GM18868 (cell line): ENCODE results near the gene CLPTM1L.
A peak's percentile ranks its signal among the peaks of the same experiment; 100 is the strongest.
"Not testable (repeated sequence)": the region's sequence is repeated elsewhere in the genome, so short reads cannot be mapped to it uniquely, and the experiment has no call there.

Experiments used
- ATAC-seq: cut with Tn5 transposase; IDR thresholded peaks from one replicate; pipeline ENCODE4 v1.9.1; 2021; ENCODE audit warnings: mild to moderate bottlenecking, moderate library complexity; ENCODE audit not compliant: unreplicated experiment

The CLPTM1L gene

DNA sequence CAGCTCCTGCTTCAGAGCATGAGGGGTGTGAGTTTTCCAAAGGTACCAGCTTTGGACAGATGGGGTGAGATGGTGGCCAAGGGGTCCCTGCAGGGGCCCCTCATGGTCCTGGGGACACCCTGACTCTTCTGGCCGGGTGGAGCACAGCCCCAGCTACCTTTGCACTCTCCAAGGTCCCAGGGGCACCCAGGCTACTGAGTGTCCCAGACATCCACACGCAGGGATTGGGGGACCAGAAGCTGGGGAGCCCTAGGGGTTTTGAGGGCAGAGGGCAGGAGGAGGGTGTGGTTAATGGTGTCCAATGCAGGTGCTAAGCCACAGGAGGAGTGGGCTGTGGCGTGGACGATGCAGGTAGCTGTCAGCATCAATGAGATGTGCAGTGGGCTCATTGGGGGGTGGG is 16.0 kb upstream of the CLPTM1L start:
- no peak for ATAC-seq

DNA sequence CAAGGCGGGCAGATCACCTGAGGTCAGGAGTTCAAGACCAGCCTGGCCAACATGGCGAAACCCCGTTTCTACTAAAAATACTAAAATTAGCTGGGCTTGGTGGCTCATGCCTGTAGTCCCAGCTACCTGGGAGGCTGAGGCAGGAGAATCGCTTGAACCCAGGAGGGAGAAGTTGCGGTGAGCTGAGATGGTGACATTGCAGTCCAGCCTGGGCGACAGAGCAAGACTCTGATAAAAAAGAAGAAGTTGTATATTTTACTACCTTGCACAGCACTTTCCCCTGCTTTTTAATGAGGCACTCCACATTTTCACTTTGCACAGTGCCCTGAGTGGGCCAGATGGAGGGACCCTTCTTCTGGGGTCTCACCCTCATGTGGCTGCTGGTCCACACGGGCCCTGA is 15.5 kb upstream of the CLPTM1L start:
- ATAC-seq = not testable (repeated sequence)

DNA sequence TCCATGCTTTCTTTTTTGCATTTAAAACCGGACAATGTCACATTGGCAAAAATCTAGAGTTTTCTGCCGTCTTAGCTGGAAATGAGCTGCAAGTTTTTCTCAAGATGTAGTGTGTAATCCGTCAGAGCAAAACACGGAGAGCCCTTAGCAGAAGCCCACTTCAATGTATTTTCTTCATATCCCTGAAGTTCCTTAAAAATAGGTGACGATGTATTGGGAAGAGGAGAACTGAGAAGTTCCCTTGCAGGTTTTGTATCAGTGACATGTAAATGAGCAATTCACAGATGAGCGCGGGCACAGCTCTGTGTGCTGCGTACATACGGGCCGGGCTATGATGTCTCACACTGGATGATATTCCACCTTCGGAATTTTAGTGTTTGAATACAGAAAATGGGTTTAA is 14.8 kb upstream of the CLPTM1L start:
- ATAC-seq = no peak

DNA sequence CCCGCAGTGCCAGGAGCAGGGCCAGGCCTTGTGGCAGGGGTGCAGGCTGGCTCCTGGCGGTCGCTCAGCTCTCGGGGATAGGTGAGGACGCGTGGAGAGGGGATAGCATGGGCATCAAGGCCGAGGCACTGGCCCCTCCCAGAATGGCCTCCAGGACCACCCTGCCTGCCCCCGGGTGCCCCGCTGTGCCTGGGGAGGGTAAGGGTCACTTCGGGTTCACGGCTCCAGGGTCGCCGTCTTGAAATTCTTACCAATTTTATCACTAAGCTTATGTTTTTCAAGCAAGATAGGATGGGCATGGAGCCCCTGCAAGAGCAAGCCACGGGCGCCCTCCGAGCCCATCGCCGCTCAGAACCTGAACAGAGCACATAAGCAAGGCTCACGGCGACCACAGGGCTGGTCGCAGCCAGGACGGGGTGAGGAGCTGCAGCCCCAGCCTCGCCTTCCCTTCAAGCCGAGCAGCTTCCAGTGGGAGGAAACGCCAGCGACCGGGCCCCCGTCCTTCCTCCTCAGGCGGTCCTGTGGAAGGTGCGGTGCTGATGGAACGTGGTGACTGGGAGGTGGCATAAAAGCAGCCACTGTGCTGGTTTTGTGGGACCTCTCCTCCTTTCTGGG is 14.2 kb upstream of the CLPTM1L start:
- no peak for ATAC-seq

DNA sequence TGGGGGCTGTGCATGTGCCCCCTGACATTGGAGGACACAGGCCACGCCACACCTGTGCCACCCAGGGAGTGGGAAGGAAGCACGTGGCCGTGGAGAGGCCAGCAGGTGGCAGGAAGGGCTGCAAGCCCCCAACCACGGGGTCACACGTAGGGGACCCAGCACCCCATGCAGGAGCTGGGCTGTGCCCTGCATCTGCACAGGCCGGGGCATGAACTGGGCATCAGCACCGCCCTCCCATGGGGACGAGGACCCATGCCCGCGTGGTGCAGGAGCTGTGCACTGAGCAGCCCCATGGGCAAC is 13.8 kb upstream of the CLPTM1L start:
- no peak for ATAC-seq

DNA sequence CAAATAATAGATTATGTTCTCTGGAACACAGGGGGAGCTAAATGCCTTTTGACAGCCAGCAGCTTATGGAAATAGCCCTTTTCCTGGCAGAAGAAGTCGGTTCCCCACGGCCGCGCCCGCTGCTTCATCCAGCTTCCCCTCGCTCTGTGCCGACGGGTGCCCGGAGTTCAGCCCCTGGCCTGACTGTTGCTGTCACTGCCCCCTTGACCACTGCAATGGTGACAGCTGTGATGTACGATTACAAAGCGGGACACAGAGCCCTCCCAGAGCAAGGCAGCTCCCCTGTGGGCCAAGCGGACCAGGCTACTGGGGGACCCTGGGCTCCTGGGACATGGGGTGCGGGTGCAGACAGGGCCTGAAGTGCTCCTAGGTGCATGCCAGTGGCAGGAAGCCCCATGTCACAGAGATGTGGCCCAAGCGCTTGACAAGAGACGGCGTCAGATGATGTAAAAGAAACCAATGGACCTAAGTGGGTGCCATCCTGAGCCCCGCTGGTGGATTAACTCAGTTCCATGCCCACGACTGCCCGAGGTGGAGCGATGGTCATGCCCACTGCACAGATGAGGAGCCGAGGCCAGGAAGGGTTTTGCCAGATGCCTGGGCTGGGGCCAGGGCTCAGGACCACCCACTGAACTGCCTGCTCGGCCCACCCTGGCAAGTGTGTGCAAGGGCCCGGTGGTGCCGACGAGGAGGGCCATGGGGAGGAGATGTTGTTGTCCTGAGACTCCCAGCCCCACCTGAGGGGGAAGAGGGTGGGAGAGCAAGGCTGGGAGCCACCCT is 13.2 kb upstream of the CLPTM1L start:
- ATAC-seq = no peak

DNA sequence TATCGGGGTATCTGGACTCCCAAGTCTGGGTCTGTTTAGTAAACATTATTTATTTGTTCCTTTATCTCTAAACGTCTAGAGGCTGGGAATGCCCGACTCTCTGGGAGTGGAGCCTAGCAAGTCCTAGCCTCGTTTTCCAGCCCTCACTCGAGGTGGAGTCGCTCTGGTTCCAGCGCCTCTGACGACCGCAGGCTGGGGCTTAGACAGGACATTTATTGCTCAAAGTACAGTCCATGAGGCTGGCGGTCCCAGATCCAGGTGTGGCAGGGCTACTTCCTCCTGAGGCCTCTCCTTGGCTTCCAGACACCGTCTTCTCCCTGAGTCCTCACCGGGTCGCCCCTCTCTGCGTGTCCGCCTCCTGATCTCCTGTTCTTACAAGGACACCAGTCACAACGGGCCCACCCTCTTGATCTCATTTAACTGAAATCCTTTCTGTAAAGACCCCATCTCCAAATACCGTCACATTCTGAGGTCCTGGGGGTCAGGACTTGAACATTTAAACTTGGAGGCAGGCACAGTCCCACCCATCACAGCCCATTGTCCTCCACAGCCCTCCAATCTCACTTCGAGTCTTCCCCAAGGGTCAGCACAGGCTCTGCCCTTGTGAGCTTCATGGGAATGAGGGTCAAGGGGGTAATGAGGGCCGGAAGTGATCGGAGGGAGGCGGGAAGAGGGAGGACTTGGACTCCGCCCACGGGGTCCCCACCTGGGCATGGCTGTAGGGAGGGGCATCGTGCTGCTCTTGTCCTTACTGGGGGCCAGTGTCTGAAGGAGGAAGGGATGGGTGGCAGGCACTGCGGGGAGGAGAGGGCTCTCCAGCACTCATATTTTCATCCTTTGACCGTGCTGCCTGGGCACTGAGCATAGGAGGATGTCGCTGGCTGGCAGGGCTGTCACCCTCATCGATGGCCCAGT is 12.2 kb upstream of the CLPTM1L start:
- ATAC-seq = no peak

DNA sequence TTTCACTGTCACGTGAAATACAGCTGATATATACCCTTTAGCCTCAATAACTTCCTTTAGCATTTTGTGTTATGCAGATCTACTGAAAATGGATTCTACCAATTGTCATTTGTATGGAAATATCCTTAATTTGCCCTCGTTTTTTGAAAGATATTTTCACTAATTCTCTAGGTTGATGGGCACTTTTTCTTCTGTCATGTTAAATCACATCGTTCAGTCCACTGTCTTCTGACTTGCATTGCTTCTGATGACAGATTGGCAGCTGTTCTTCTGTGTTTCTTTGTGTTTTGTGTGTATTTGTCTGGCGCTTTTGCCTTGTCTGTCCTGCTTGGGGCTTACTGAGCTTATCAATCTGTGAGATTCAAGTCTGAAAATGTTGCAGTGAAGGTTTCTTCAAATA is 9.7 kb upstream of the CLPTM1L start:
- no peak for ATAC-seq

DNA sequence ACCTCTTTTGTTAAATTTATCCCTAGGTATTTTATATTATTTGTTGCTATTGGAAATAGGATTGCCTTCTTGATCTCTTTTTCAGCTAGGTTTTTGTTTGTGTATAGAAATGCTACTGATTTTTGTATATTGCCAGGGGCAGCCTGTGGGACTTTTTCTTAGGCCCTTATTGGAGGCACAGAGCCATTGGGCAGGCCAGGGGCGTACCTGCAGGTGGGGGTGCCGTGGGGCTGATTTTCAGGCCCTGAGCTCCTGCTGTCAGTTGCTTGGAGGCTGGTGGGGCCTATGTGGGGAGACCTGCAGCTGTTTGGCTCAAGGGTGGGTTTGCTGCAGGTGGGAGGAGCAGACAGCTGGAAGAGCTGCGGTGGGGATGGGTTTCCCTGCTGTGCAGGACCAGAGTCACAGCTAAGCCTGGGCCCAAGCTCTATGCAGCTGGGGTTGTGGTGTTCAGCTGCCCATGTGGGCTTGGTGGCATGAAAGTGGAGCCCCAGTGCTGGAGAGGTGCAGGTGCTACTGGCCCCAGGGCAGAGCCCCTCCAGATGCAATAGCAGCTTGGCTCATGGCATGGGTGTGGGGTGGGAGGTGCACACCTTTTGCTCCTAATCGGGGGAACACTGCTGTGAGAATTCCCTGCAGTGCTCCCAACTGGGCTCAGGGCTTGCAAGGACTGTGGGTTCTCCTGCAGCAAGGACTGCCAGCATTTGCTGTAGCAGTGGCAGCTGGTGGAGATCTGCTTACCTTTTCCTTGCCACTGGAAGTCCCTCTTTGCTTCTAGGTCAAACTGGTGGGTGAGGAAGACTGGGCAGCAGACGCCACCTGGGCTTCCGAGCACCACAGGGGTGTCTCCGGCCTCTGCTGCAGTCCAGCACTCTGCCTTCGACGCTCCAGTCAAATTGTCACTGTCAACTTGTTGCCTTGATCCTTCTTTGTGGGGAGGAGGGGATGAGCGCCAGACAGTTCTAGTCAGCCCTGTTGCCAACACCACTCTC is 7.6 kb upstream of the CLPTM1L start:
- no peak for ATAC-seq

DNA sequence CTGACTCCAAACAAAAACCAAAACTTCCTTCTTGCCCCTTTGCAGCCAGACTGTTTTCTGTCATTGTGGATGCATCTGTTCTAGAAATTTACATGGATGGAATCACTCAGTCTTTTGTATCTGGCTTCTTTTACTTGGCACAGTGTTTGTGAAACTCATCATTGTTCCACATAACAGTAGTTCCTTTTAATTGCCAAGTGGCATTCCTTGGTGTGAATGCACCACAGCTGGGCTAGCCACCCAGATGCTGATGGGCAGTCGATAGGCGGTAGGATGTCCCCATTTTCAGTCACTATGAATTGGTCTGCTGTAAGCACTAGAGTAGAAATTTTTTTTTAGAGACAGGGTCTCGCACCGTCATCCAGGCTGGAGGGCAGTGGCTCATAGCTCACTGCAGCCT is 6.3 kb upstream of the CLPTM1L start:
- no peak for ATAC-seq

DNA sequence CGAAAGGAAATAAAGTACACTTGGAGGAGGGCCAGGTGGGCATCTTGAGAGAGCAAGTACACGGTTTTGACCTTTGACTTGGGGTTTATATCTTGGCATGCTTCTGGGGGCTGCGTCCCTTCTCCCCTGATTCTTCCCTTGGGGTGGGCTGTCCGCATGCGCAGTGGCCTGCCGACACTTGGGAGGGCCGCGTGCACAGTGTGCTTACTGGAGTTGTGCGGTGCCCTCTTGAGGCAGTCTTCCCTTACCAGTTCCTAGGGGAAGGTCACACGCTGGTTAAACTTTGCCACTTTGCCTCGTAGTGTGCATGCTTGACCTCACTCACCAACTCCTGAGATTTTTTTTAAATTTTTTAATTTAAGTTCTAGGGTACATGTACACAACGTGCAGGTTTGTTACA is 4.3 kb upstream of the CLPTM1L start:
- ATAC-seq = no peak

DNA sequence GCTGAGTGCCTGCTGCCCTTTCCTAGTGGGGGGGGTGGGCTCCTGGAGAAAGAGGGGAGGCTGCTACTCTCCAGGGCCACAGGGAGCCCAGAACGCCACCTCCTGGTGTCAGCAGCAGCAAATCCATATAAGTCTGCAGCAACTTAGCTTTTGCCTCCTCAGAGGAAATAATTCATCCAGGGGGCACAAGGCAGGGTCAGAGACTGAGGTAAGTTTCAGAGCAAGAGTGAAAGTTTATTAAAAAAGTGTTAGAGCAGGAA is 4.0 kb upstream of the CLPTM1L start:
- ATAC-seq = no peak

DNA sequence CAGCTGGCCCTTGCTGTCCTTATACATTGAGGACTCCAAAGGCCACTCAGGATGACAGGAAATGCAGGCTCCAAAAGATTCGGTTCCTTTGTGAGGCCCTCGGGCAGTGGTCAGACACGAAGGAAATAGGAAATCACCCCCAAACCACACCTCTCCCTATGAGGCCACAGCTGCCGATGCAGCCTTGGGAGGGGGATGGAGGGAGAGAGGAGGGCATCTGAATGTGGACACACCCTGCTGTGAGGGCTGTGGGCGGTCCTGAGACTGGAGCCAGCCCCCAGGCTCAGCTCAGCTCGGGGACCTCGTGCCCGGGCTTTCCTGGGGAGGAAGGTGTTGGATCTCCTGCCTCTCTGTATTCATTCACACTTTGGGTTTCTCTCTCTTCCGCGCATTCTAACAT is 2.7 kb upstream of the CLPTM1L start:
- no peak for ATAC-seq

DNA sequence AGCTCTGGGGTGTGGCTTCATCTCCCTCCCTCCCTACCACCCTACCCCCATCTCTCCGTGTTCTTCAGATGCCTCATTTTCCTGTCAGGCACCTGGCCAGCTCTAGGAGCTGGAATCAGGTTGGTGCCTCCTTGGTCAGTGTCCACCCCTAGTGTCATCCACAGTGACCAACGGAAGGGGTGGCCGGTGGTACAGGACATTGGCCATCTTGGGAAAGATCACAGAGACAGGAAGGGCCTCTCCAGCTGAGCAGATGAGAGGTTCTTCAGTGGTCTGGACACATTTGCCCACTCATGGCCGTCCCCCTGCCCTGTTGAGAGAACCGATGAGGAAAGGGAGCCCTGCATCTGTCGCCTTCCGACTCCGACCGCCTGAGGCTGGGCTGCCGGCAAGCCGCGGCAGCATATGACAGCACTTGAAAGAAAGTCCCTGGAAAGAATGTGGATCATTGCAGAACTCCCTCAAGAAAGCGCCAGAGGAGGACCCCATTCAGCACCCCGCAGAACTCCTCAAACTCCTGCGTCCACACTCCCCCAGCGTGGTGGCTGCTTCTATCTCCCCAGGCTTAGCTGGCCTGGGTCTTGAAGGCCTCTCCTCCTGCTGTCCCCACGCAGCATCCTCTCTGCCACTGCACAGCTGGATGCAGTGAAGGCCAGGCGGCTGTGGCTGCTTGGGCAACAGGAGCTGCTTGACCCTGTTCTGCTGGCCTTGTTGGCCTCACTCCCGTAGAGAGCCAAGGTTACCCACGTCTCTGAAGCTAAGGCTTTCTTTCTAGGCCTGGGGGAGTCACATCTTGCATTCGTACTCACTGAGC is 1.9 kb upstream of the CLPTM1L start:
- no peak for ATAC-seq

DNA sequence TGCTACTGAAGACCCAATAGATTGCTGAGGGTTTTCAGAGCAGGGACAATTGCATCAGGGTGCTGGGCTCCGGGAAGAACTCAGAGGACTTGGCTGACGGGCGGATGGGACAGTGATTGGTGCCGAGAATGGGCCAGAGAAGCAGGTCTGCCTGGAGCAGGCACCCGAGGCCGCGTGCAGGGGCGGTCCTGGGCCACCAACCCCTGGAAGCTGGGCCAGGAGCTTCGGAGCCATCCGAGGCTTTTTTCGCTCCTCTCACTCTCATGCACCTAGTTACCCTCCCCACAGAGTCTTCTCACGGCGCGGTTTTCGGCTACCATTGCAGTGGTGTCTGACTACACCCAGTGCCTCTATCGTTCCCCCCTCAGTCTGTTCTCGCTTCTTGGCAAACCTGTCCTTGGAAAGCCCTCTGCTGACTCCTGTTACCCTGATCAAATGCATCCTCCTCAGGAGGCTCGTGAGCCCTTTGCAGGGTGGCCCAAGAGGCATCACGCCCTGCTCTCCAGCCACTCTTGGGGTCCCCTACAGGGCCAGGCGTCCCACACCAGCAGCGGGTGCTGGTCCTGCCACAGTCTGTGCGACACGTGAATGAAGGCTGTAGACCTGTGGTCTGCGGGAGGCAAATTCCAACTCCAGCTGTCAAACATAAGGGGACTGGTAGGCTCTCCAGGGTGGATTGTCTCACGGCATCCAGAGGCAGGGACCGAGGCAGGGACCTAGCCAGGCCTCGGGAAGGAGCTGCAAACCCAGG is 1.2 kb upstream of the CLPTM1L start:
- ATAC-seq = no peak

DNA sequence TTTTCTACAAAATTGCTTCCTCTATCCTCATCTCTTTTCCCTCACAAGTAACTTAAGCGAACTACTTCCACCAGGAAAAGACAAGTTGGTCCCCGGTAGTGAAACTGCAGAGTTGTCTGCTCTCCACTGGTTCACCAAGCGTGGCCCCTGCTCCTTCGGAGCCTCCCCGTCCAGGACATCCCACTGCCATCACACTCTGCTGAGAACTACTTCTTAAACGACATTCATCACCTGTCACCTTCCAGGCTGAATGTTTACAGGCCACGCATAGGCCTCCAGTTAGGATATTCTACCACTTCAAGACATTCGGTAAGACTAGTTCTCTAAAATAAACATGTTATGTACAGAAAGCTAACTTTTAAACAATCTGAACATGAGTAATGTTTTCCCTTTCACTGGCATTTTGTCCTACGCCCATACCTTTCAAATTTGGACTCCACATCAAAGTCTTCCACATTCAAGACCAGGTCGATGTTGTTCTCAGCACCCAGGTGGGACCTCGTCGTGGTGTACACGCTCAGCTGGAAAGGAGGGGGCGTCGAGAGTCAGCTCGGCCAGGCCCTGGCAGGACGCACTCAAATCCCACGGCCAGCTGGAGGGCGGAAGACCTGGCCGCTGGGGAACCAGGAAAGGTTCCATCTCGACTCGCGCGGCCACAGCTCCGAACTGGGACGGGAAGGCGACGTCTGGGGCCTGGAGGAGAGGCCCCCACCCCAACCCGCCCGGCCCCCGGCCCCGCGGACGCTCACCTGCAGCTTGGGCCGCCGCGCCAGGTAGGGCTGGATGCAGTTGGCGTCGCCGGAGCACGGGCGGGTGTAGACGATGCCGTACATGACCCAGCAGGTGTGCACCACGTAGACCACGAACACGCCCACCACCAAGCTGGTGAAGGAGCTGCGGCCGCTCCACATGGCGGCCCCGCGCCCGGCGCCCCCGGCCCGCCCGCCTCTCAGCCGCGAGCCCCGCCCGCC is 683 bp downstream of the CLPTM1L start:
- peak; percentile 21 for ATAC-seq

DNA sequence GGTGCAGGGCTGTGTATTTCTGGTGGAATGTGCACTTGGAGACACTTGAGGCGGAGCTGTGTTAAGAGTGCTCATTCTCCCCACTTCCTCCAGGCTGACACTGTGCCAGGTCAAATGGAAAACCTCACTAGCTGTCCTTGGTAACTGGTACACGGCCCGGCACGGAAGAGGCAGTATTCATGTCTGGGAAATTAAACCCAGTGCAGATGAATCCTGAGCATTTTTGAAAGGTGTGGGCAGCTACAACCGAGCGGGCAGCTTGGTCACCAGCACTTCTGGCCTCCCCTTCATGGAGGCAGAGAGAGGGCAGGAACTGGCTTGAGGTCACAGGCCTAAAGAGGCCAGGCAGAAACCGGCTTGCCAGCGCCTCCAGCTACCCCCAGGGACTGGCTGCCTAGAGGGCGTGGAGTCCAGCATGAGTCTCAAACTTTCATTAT is 1.6 kb downstream of the CLPTM1L start:
- ATAC-seq = no peak

DNA sequence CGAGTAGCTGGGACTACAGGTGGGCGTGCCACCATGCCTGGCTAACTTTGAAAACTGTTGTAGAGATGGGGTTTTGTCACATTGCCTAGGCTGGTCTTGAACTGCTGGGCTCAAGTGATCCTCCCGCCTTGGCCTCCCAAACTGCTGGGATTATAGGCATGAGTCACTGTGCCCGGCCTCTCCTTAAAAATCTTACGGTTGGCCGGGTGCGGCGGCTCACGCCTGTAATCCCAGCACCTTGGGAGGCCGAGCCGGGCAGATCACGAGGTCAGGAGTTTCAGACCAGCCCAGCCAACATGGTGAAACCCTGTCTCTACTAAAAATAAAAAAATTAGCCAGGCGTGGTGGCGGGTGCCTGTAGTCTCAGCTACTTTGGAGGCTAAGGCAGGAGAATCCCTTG is 2.2 kb downstream of the CLPTM1L start:
- ATAC-seq = not testable (repeated sequence)
